Left ventricle myocardium inferior (tissue), 1 donor: ENCODE results near the gene KIRREL3. TPM values are rescaled to one million over a fixed set of nuclear protein-coding genes. Genes with fewer than 3 reads are reported as not detected.

Experiments used
- DNase-seq: peaks from one replicate; pipeline ENCODE4 v3.0.0-alpha.2; 2020
- H3K27ac ChIP-seq: fragments of 200-600 bp; replicated peaks from 2 replicates; pipeline ENCODE4 v1.8.0; 2021
- H3K27me3 ChIP-seq: fragments of 200-600 bp; 2 replicates; pipeline ENCODE4 v1.8.0; 2021; ENCODE audit warnings: low read depth
- H3K36me3 ChIP-seq: fragments of 200-600 bp; 2 replicates; pipeline ENCODE4 v1.8.0; 2021
- H3K4me1 ChIP-seq: fragments of 200-600 bp; 2 replicates; pipeline ENCODE4 v1.8.0; 2021
- H3K4me3 ChIP-seq: fragments of 200-600 bp; 2 replicates; pipeline ENCODE4 v1.8.0; 2021; ENCODE audit warnings: mild to moderate bottlenecking, moderate library complexity
- H3K9me3 ChIP-seq: fragments of 200-600 bp; replicated peaks from 2 replicates; pipeline ENCODE4 v1.8.0; 2021
- intact Hi-C: fragments of 100-400 bp; cut with micrococcal nuclease; formaldehyde crosslinking; loops from one replicate; pipeline ENCODE4 v1.11.0; 2022
- total RNA-seq: library from RNA; stranded (reverse); fragmentation: NEBNext Ultra II Directional; extraction: Animal tissue kit (Norgen Biotek cat#: 25700); gene quantifications from one replicate; pipeline ENCODE4 v1.2.1, GENCODE V29; 2021
- TF ChIP-seq, protein P1 (sequence below): fragments of 200-600 bp; IDR thresholded peaks from 2 replicates; pipeline ENCODE4 v1.8.0; 2021; ENCODE audit warnings: antibody characterized with exemption, mild to moderate bottlenecking, borderline replicate concordance
- donor health status: DM: no; HTN: yes; CAD: no; lungs with severe emphysema.

The KIRREL3 gene
- total RNA-seq, 1 donor from 2014 or later, result 0.74 TPM

DNA sequence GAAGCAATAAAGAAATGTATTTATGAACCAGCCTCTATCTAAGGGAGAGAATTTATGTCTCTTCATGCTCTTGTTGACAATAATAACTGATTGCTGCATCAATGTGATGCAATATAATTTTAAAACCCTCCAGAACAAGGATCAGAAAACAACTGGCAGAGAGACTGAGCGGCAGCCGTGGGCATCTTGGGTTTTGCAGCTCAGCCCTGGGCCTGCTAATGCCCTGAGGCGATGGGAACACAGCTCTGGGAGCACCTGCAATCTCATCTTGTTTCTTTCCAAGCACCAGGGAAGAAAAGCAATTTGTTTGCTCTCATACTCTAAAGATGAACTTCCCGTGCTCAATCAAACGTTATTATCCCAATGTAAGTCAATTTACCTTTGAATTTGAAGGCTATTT is 399.4 kb downstream of the KIRREL3 start:
- TF ChIP-seq, protein P1, sequence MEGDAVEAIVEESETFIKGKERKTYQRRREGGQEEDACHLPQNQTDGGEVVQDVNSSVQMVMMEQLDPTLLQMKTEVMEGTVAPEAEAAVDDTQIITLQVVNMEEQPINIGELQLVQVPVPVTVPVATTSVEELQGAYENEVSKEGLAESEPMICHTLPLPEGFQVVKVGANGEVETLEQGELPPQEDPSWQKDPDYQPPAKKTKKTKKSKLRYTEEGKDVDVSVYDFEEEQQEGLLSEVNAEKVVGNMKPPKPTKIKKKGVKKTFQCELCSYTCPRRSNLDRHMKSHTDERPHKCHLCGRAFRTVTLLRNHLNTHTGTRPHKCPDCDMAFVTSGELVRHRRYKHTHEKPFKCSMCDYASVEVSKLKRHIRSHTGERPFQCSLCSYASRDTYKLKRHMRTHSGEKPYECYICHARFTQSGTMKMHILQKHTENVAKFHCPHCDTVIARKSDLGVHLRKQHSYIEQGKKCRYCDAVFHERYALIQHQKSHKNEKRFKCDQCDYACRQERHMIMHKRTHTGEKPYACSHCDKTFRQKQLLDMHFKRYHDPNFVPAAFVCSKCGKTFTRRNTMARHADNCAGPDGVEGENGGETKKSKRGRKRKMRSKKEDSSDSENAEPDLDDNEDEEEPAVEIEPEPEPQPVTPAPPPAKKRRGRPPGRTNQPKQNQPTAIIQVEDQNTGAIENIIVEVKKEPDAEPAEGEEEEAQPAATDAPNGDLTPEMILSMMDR, result no peak
- Histone ChIP-seq H3K27me3 (peaks cover 100% of the 10 kb centered on the region), H3K36me3 (no peaks in the 10 kb centered on the region), H3K4me1 (no peaks in the 10 kb centered on the region), H3K9me3 (peaks cover 6% of the 10 kb centered on the region), H3K4me3 (no peak overlapping the region), H3K27ac (no peak overlapping the region)
- no peak for DNase-seq
- intact Hi-C loops, result no loop called here

DNA sequence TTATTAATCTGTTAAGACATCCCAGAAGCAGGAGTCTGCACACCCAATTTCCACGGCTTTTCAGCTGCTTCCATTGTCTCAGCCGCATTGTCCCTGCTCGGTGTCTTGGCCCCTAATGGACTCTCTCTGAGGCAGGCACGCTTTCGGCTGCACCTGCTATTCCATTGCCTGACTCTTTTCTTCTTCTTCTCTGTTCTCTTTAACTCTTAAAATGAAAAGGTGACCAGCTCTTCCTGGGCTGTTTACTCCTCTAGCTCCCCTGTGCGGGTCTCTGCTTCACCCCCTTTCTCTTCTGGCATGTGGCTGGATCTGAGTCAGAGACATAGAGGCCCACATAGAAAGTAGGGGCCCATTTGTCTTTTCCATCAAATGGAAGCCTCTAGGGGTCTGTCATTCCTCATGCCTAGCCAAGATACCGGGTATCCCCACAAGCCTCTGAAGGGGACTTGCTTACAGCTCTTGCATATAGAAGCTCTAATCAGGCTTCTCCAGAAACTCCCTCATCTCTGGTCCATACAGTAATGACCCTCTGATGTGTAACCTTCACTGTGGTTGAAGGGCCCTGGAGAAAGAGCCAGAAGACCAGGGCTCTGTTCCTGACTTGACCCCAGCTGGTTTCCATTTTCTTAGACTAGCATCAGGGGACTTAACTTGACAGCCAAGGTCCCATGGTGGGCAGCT is 401.2 kb downstream of the KIRREL3 start:
- Histone ChIP-seq H3K4me3 (no peak overlapping the region), H3K36me3 (no peaks in the 10 kb centered on the region), H3K9me3 (peaks cover 6% of the 10 kb centered on the region), H3K27ac (no peak overlapping the region), H3K27me3 (peaks cover 92% of the 10 kb centered on the region), H3K4me1 (no peaks in the 10 kb centered on the region)
- TF ChIP-seq, protein P1, result no peak
- no peak for DNase-seq
- intact Hi-C loops, result no loop called here

DNA sequence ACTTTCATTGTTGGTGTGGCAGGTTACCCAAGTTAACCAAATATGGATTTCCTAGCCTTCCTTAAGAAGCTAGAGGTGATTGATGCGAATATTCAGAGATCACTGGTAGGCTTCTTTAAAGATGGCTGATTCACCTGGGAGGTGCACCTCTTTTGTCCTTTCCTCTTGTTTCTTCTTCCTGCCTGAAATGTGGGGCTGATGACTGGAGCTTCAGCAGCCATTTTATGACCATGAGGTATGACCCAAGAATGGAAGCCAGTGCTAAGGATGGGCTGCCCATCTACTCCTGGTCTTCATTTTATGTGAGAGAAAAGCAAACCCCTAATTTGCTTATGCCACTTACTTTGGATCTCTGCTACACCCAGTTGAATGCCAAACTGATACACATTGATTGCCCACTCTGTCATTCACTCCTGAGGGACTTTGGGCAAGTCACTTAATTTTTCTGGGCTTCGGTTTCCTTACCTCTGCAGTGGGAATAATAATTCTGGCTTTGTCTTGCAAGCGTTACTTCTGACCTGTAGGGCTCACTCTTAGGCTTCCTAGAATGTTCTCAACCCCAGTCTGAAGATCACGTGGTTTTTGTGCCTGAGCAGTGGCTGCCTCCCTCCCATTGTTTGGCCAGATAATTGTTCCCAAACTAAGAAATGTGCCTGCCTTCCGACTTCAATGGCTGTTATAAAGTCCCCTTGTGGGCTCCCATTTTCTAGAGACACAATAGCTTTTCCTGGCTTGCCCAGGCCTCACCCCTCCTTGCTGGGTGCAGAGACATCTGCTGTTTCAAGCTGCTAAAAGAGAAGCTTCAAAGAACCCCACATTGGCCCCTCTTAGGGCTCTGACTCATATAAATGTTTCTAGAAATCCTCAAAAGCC is 402.0 kb downstream of the KIRREL3 start:
- DNase-seq, result no peak
- no peak overlapping the region for H3K27ac ChIP-seq
- intact Hi-C loops, result no loop called here

DNA sequence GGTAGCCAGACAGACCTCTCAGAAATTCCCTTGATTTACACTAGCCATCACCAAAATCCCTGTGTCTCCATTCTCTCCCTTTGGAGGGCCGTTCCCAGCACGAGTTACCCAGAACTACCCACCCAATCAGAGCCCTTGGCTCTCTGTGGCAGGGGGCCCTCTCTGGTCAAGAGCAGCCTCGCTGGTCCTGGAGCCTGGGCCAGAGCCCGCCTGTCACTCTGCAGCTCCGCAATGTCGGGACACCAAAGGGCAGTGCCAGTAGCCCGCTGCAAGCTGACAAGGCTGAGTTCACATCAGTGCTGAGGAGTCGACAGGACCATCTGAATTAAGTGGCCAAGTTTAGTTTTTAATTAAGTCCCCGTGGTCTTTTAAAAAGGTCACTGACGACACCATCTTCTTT is 403.5 kb downstream of the KIRREL3 start:
- peaks cover 87% of the 10 kb centered on the region for H3K27me3 ChIP-seq
- no peak for DNase-seq
- no peak overlapping the region for H3K27ac ChIP-seq
- H3K4me1 ChIP-seq, result no peaks in the 10 kb centered on the region
- H3K36me3 ChIP-seq, result no peaks in the 10 kb centered on the region
- no peak overlapping the region for H3K4me3 ChIP-seq
- TF ChIP-seq, protein P1, result no peak
- intact Hi-C loops, result no loop called here
- H3K9me3 ChIP-seq, result peaks cover 6% of the 10 kb centered on the region

More for the DNA sequence above, 402.0 kb downstream of the KIRREL3 start:
- Histone ChIP-seq H3K27me3 (peaks cover 90% of the 10 kb centered on the region), H3K9me3 (peaks cover 6% of the 10 kb centered on the region), H3K4me3 (no peak overlapping the region), H3K4me1 (no peaks in the 10 kb centered on the region), H3K36me3 (no peaks in the 10 kb centered on the region)
- TF ChIP-seq, protein P1, result no peak

DNA sequence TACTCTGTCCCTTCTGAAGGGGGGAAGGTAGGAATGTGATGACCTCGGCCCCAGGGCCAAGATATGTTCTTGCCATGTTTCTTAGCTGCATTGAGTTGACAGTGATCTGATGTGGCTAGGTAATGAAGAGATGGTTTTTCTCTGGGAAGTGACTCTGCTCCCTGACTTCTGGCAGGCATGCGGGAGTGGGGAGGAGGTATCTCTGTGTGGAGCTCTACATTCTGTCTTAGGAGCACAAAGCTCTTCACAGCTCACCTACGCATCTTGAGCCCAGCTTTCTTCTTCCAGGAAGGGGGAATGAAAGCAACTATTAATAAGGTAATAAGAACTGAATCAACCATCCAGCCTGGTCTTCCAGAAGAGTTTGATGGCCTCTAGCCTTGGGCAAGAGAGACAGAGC is 404.1 kb downstream of the KIRREL3 start:
- no peak overlapping the region for H3K27ac ChIP-seq
- intact Hi-C loops, result no loop called here
- H3K4me1 ChIP-seq, result no peaks in the 10 kb centered on the region
- H3K4me3 ChIP-seq, result no peak overlapping the region
- no peak for DNase-seq
- peaks cover 86% of the 10 kb centered on the region for H3K27me3 ChIP-seq
- H3K9me3 ChIP-seq, result peaks cover 6% of the 10 kb centered on the region
- no peaks in the 10 kb centered on the region for H3K36me3 ChIP-seq
- TF ChIP-seq, protein P1, result no peak
